HEK293 (cell line): Measurements from ENCODE around the gene TNFSF10.

Source experiments
- CTCF ChIA-PET: fragments of 350-600 bp; formaldehyde crosslinking; extraction: SDS; loops from one replicate; lab custom pipeline; 2021; ENCODE audit warnings: antibody characterized with exemption; lab: Yijun Ruan, JAX
- POLR2A ChIA-PET: fragments of 300-600 bp; formaldehyde crosslinking; extraction: SDS; loops from one replicate; lab custom pipeline; 2020; ENCODE audit warnings: antibody characterized with exemption, inconsistent platforms; lab: Yijun Ruan, JAX
- H3K27ac ChIP-seq: fragments of 200-500 bp; sonication (Bioruptor generic); 2 replicates; pipeline ENCODE4 v1.5.1; 2014; ENCODE audit warnings: low read depth, low read length, control low read depth, inconsistent platforms; ENCODE audit errors: extremely low read depth
- H3K36me3 ChIP-seq, 2 experiments: fragments of 200-500 bp in 1 of 2; sonication (Bioruptor generic) in 1 of 2; 1 replicate in 1 of 2; 2 replicates in 1 of 2; pipeline ENCODE4 v1.5.1; 2014 to 2017; ENCODE audit warnings: inconsistent platforms in 2 of 2, low read length in 2 of 2; ENCODE audit not compliant: control insufficient read depth in 2 of 2, insufficient read depth in 1 of 2
- H3K4me1 ChIP-seq: fragments of 200-500 bp; sonication (Bioruptor generic); 2 replicates; pipeline ENCODE4 v1.5.1; 2014; ENCODE audit warnings: mild to moderate bottlenecking, low read length, inconsistent platforms; ENCODE audit not compliant: control insufficient read depth, insufficient read depth
- H3K4me3 ChIP-seq: 2 replicates; pipeline ENCODE4 v1.5.1; 2011; ENCODE audit warnings: low read depth, mild to moderate bottlenecking, control low read depth, low read length, moderate library complexity
- H3K9me3 ChIP-seq: fragments of 200-500 bp; sonication (Bioruptor generic); 2 replicates; pipeline ENCODE4 v1.5.1; 2014; ENCODE audit warnings: low read depth, low read length, inconsistent platforms; ENCODE audit not compliant: control insufficient read depth, insufficient read depth
- EGR2 ChIP-seq: fragments of 450-650 bp; formaldehyde crosslinking; IDR thresholded peaks from 2 replicates; pipeline ENCODE4 v1.5.1; 2016; ENCODE audit warnings: low read depth, missing biosample characterization, missing genetic modification characterization
- GLIS2 ChIP-seq: fragments of 450-650 bp; formaldehyde crosslinking; IDR thresholded peaks from 2 replicates; pipeline ENCODE4 v1.5.1; 2016; ENCODE audit warnings: missing biosample characterization, missing genetic modification characterization
- HOXA7 ChIP-seq: sonication (generic); formaldehyde crosslinking; IDR thresholded peaks from 2 replicates; pipeline ENCODE4 v1.8.1; 2022; ENCODE audit warnings: missing genetic modification reagents, borderline replicate concordance
- KLF1 ChIP-seq: fragments of 450-650 bp; formaldehyde crosslinking; IDR thresholded peaks from 2 replicates; pipeline ENCODE4 v1.5.1; 2016; ENCODE audit warnings: missing biosample characterization, missing genetic modification characterization
- ZNF10 ChIP-seq: fragments of 450-650 bp; formaldehyde crosslinking; IDR thresholded peaks from 2 replicates; pipeline ENCODE4 v1.5.1; 2017; ENCODE audit warnings: missing biosample characterization, missing genetic modification characterization
- ZNF174 ChIP-seq: fragments of 450-650 bp; formaldehyde crosslinking; IDR thresholded peaks from 2 replicates; pipeline ENCODE4 v1.5.0; 2017; ENCODE audit warnings: missing biosample characterization, mild to moderate bottlenecking, missing genetic modification characterization
- ZNF184 ChIP-seq: fragments of 450-650 bp; IDR thresholded peaks from 2 replicates; pipeline ENCODE4 v1.5.1; 2018; ENCODE audit warnings: missing biosample characterization, mild to moderate bottlenecking, missing genetic modification characterization
- ZNF24 ChIP-seq: fragments of 450-650 bp; formaldehyde crosslinking; IDR thresholded peaks from 2 replicates; pipeline ENCODE4 v1.5.1; 2016; ENCODE audit warnings: missing biosample characterization, missing genetic modification characterization
- ZNF302 ChIP-seq: fragments of 450-650 bp; formaldehyde crosslinking; IDR thresholded peaks from 2 replicates; pipeline ENCODE4 v1.5.1; 2016; ENCODE audit warnings: missing biosample characterization, missing genetic modification characterization, low read depth
- ZNF350 ChIP-seq: fragments of 450-650 bp; formaldehyde crosslinking; IDR thresholded peaks from 2 replicates; pipeline ENCODE4 v1.5.0; 2017; ENCODE audit warnings: missing biosample characterization, mild to moderate bottlenecking, missing genetic modification characterization
- ZNF366 ChIP-seq: fragments of 450-650 bp; formaldehyde crosslinking; conservative IDR thresholded peaks from 2 replicates; pipeline ENCODE4 v1.5.1; 2016; ENCODE audit warnings: missing biosample characterization, missing genetic modification characterization
- ZNF426 ChIP-seq: fragments of 450-650 bp; formaldehyde crosslinking; IDR thresholded peaks from 2 replicates; pipeline ENCODE4 v1.5.1; 2017; ENCODE audit warnings: missing biosample characterization, missing genetic modification characterization, mild to moderate bottlenecking, inconsistent platforms, moderate library complexity
- ZNF510 ChIP-seq: fragments of 450-650 bp; formaldehyde crosslinking; IDR thresholded peaks from 2 replicates; pipeline ENCODE4 v1.5.1; 2018; ENCODE audit warnings: mild to moderate bottlenecking, missing genetic modification characterization, missing biosample characterization; ENCODE audit not compliant: insufficient replicate concordance
- ZNF558 ChIP-seq: fragments of 450-650 bp; formaldehyde crosslinking; IDR thresholded peaks from 2 replicates; pipeline ENCODE4 v1.5.1; 2016; ENCODE audit warnings: missing biosample characterization, missing genetic modification characterization
- ZNF621 ChIP-seq: fragments of 450-650 bp; formaldehyde crosslinking; IDR thresholded peaks from 2 replicates; pipeline ENCODE4 v1.5.1; 2017; ENCODE audit warnings: missing biosample characterization, missing genetic modification characterization
- ZNF747 ChIP-seq: fragments of 450-650 bp; formaldehyde crosslinking; IDR thresholded peaks from 2 replicates; pipeline ENCODE4 v1.5.1; 2016; ENCODE audit warnings: missing biosample characterization, missing genetic modification characterization
- ZSCAN16 ChIP-seq: fragments of 450-650 bp; formaldehyde crosslinking; IDR thresholded peaks from 2 replicates; pipeline ENCODE4 v1.5.1; 2016; ENCODE audit warnings: missing biosample characterization, missing genetic modification characterization
- ZXDB ChIP-seq: fragments of 450-650 bp; formaldehyde crosslinking; IDR thresholded peaks from 2 replicates; pipeline ENCODE4 v1.5.1; 2016; ENCODE audit warnings: missing biosample characterization, missing genetic modification characterization
- TF ChIP-seq, protein P1 (sequence below): fragments of 450-650 bp; formaldehyde crosslinking; IDR thresholded peaks from 2 replicates; pipeline ENCODE4 v1.5.1; 2016; ENCODE audit warnings: missing biosample characterization, missing genetic modification characterization
- TF ChIP-seq, protein P2 (sequence below): fragments of 450-650 bp; formaldehyde crosslinking; IDR thresholded peaks from 2 replicates; pipeline ENCODE4 v1.5.1; 2016; ENCODE audit warnings: missing biosample characterization, missing genetic modification characterization, borderline replicate concordance
- TF ChIP-seq, protein P3 (sequence below): fragments of 450-650 bp; formaldehyde crosslinking; IDR thresholded peaks from 2 replicates; pipeline ENCODE4 v1.5.1; 2016; ENCODE audit warnings: missing biosample characterization, missing genetic modification characterization
- TF ChIP-seq, protein P4 (sequence below): fragments of 450-650 bp; formaldehyde crosslinking; IDR thresholded peaks from 2 replicates; pipeline ENCODE4 v1.5.1; 2016; ENCODE audit warnings: missing biosample characterization, missing genetic modification characterization
- TF ChIP-seq, protein P5 (sequence below): fragments of 450-650 bp; formaldehyde crosslinking; optimal IDR thresholded peaks from 2 replicates; pipeline ENCODE3; 2016; ENCODE audit warnings: missing biosample characterization, mild to moderate bottlenecking, missing genetic modification characterization

Gene TNFSF10

DNA sequence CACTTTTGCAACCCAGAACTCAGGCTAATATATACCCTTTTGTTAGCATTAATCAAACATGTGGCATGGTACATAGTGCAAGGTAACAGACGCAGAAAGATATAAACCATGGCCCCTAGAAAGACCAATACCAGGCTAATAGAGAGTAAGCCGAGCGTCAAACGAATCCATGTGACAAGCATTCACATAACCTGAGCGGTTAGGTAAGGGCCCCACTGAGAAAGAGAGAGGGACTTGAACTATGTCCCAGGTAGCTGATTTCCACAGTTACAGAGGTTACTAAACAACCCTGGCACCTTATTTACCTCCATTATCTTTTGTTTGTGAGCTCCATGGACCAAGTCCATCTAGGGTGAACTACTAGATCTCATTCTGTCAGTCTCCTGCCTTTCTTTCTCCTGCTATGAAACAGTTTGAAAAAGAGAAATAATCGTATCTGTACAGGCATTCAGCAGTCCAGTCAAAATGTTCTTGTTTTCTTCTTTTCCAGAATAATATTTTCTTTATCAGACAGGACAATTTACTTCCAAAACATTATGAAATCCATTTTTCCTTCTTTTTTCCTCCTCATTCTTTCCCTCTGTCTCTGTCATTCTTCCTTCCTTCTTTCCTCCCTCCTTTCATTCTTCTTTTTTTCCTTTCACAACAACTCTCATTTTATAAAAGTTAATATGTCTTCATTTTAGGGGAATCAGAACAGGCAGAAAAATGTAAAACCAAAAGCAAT lies 30.5 kb upstream of the TNFSF10 start:
- H3K36me3 ChIP-seq, result no peaks in the 10 kb centered on the region
- ChIA-PET CTCF (no interaction called here), POLR2A (no interaction called here)
- H3K4me1 ChIP-seq, result no peaks in the 10 kb centered on the region
- H3K9me3 ChIP-seq, result no peaks in the 10 kb centered on the region
- no peak overlapping the region for H3K4me3 ChIP-seq
- TF ChIP-seq GLIS2, result no peak
- TF ChIP-seq KLF1 (tag by site-specific recombination), result no peak
- no peak for TF ChIP-seq ZNF184 (tag by site-specific recombination)
- no peak for TF ChIP-seq ZNF24 (tag by site-specific recombination)
- no peak for TF ChIP-seq EGR2
- no peak for TF ChIP-seq HOXA7 (CRISPR knock-in tag)
- TF ChIP-seq ZNF302 (tag by site-specific recombination), result no peak
- TF ChIP-seq, protein P1, sequence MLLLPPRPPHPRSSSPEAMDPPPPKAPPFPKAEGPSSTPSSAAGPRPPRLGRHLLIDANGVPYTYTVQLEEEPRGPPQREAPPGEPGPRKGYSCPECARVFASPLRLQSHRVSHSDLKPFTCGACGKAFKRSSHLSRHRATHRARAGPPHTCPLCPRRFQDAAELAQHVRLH, result no peak
- no peak for TF ChIP-seq ZNF747 (tag by site-specific recombination)
- H3K27ac ChIP-seq, result no peak overlapping the region

DNA sequence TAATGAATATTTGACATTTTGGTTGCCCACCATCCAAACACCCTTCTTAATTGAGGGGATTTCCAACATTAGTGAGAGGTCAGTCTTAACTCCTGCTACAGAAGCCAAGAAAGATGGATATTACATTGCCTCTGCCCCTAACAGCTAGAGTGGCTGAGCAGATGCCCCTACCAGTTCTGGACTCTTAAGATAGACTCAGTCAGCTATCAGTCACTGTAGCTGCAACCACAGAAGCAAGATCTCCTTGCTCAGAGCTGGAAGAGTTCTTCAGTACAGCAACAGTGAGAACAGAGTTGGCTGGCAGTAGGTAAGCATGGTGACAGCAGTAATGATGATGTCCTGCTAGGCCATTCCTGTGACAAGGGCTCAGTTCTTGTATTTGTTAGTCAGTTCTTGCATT lies 29.4 kb upstream of the TNFSF10 start:
- TF ChIP-seq, protein P2, sequence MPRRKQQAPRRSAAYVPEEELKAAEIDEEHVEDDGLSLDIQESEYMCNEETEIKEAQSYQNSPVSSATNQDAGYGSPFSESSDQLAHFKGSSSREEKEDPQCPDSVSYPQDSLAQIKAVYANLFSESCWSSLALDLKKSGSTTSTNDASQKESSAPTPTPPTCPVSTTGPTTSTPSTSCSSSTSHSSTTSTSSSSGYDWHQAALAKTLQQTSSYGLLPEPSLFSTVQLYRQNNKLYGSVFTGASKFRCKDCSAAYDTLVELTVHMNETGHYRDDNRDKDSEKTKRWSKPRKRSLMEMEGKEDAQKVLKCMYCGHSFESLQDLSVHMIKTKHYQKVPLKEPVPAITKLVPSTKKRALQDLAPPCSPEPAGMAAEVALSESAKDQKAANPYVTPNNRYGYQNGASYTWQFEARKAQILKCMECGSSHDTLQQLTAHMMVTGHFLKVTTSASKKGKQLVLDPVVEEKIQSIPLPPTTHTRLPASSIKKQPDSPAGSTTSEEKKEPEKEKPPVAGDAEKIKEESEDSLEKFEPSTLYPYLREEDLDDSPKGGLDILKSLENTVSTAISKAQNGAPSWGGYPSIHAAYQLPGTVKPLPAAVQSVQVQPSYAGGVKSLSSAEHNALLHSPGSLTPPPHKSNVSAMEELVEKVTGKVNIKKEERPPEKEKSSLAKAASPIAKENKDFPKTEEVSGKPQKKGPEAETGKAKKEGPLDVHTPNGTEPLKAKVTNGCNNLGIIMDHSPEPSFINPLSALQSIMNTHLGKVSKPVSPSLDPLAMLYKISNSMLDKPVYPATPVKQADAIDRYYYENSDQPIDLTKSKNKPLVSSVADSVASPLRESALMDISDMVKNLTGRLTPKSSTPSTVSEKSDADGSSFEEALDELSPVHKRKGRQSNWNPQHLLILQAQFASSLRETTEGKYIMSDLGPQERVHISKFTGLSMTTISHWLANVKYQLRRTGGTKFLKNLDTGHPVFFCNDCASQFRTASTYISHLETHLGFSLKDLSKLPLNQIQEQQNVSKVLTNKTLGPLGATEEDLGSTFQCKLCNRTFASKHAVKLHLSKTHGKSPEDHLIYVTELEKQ, result no peak
- Histone ChIP-seq H3K36me3 (no peaks in the 10 kb centered on the region), H3K4me3 (no peak overlapping the region), H3K9me3 (no peaks in the 10 kb centered on the region), H3K27ac (no peak overlapping the region), H3K4me1 (no peaks in the 10 kb centered on the region)
- POLR2A ChIA-PET, result no interaction called here
- CTCF ChIA-PET, result interaction anchor here (0.5 kb wide), 1 partner anchor 9 kb away, joined by 5 read pairs; no protein-coding TSS in a partner anchor

DNA sequence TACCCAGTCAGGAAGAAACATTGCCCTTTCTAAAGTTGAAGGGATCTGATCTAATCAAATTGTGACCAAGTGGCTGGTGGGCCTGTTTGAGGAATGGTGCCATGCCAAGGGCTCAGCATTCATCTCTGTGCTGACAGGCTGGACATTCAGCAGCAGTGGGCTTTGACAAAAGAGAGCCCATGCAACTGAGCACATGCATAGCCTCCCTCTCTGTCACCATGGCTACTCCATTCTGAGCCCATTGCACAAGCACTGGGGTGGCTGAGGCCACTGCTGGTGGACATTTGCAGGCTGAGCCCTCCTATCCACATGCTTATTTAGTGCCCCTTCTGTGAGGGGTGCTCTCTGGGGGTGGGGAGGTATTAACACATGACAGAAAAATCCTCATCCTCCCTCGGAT lies 28.6 kb upstream of the TNFSF10 start:
- Histone ChIP-seq H3K4me3 (no peak overlapping the region), H3K36me3 (no peaks in the 10 kb centered on the region), H3K4me1 (no peaks in the 10 kb centered on the region)
- CTCF ChIA-PET, result interaction anchor here (0.5 kb wide), 1 partner anchor 9 kb away, joined by 5 read pairs; no protein-coding TSS in a partner anchor
- no peak for TF ChIP-seq ZNF510 (tag by site-specific recombination)
- TF ChIP-seq ZNF10 (tag by site-specific recombination), result no peak
- TF ChIP-seq ZSCAN16, result no peak
- TF ChIP-seq ZNF426, result no peak
- TF ChIP-seq ZNF747 (tag by site-specific recombination), result no peak
- no peak for TF ChIP-seq ZNF621
- TF ChIP-seq, protein P3, sequence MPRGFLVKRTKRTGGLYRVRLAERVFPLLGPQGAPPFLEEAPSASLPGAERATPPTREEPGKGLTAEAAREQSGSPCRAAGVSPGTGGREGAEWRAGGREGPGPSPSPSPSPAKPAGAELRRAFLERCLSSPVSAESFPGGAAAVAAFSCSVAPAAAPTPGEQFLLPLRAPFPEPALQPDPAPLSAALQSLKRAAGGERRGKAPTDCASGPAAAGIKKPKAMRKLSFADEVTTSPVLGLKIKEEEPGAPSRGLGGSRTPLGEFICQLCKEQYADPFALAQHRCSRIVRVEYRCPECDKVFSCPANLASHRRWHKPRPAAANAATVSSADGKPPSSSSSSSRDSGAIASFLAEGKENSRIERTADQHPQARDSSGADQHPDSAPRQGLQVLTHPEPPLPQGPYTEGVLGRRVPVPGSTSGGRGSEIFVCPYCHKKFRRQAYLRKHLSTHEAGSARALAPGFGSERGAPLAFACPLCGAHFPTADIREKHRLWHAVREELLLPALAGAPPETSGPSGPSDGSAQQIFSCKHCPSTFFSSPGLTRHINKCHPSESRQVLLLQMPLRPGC, result no peak
- no peak for TF ChIP-seq ZNF174
- TF ChIP-seq, protein P4, sequence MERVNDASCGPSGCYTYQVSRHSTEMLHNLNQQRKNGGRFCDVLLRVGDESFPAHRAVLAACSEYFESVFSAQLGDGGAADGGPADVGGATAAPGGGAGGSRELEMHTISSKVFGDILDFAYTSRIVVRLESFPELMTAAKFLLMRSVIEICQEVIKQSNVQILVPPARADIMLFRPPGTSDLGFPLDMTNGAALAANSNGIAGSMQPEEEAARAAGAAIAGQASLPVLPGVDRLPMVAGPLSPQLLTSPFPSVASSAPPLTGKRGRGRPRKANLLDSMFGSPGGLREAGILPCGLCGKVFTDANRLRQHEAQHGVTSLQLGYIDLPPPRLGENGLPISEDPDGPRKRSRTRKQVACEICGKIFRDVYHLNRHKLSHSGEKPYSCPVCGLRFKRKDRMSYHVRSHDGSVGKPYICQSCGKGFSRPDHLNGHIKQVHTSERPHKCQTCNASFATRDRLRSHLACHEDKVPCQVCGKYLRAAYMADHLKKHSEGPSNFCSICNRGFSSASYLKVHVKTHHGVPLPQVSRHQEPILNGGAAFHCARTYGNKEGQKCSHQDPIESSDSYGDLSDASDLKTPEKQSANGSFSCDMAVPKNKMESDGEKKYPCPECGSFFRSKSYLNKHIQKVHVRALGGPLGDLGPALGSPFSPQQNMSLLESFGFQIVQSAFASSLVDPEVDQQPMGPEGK (tag by site-specific recombination), result no peak
- TF ChIP-seq, protein P5, sequence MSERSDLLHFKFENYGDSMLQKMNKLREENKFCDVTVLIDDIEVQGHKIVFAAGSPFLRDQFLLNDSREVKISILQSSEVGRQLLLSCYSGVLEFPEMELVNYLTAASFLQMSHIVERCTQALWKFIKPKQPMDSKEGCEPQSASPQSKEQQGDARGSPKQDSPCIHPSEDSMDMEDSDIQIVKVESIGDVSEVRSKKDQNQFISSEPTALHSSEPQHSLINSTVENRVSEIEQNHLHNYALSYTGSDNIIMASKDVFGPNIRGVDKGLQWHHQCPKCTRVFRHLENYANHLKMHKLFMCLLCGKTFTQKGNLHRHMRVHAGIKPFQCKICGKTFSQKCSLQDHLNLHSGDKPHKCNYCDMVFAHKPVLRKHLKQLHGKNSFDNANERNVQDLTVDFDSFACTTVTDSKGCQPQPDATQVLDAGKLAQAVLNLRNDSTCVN (tag by site-specific recombination), result no peak
- TF ChIP-seq ZNF558, result no peak
- TF ChIP-seq ZNF366 (tag by site-specific recombination), result no peak
- no peak for TF ChIP-seq KLF1 (tag by site-specific recombination)
- no peak for TF ChIP-seq ZNF350 (tag by site-specific recombination)
- no peak for TF ChIP-seq ZXDB
- TF ChIP-seq, all 188 proteins: peak for 0
- H3K27ac ChIP-seq, result no peak overlapping the region
- H3K9me3 ChIP-seq, result no peaks in the 10 kb centered on the region
- POLR2A ChIA-PET, result no interaction called here
